B cell (primary cell): Measurements from ENCODE around the gene PEX10. TPM values are rescaled to one million over a fixed set of nuclear protein-coding genes. Genes with fewer than 3 reads are reported as not detected.

Source experiments
- ATAC-seq: fragments of 200-7000 bp; cut with Tn5 transposase; one replicate; pipeline ENCODE4 v1.10.0; 2021; ENCODE audit warnings: low read depth, mild to moderate bottlenecking, moderate number of reproducible peaks, moderate library complexity
- CTCF ChIA-PET: fragments of 350-600 bp; sonication (Branson Sonifier 250); formaldehyde crosslinking; loops from one replicate; lab custom pipeline; 2021; ENCODE audit warnings: antibody characterized with exemption, inconsistent platforms; lab: Charles Lee
- POLR2A ChIA-PET: fragments of 350-600 bp; sonication (Branson Sonifier 250); formaldehyde crosslinking; loops from one replicate; lab custom pipeline; 2021; ENCODE audit warnings: antibody characterized with exemption; lab: Charles Lee
- DNase-seq: peaks from one replicate; pipeline ENCODE4 v3.0.0; 2013
- H2AFZ ChIP-seq: 2 replicates; pipeline ENCODE4 v1.6.1; 2012; ENCODE audit warnings: mild to moderate bottlenecking, low read depth, low read length; ENCODE audit not compliant: insufficient read depth, poor library complexity, severe bottlenecking
- H3K27ac ChIP-seq, 2 donors: 1 replicate in 1 of 2; 2 replicates in 1 of 2; pipeline ENCODE4 v1.5.1; 2012 to 2013; ENCODE audit warnings: low read length in 2 of 2, mild to moderate bottlenecking in 2 of 2, moderate library complexity in 1 of 2
- H3K27me3 ChIP-seq, 4 experiments: fragments of 200-600 bp in 1 of 4; sonication (generic) in 1 of 4; replicated peaks in 1 of 4; 1 replicate in 2 of 4; 2 replicates in 2 of 4; pipeline versions ENCODE4 v1.6.1 to v1.7.0; 2013 to 2016; ENCODE audit warnings: low read length in 3 of 4, mild to moderate bottlenecking in 2 of 4, mixed read lengths in 1 of 4, moderate library complexity in 1 of 4; ENCODE audit not compliant: insufficient read depth in 4 of 4, control insufficient read depth in 3 of 4; ENCODE audit errors: control extremely low read depth in 1 of 4
- H3K36me3 ChIP-seq, 2 experiments: replicated peaks in 1 of 2; 1 replicate in 1 of 2; 2 replicates in 1 of 2; pipeline versions ENCODE4 v1.6.1 to v1.7.1; 2013; ENCODE audit warnings: low read length in 1 of 2; ENCODE audit not compliant: insufficient read depth in 2 of 2, control insufficient read depth in 1 of 2; ENCODE audit errors: control extremely low read depth in 1 of 2, extremely low read depth in 1 of 2
- H3K4me1 ChIP-seq, 2 donors: fragments of 200-600 bp in 1 of 2; sonication (generic) in 1 of 2; 1 replicate in 1 of 2; 2 replicates in 1 of 2; pipeline versions ENCODE4 v1.5.1 to v1.6.1; 2013 to 2017; ENCODE audit warnings: low read length in 2 of 2; ENCODE audit not compliant: control insufficient read depth in 2 of 2, insufficient read depth in 2 of 2
- H3K4me2 ChIP-seq: replicated peaks from 2 replicates; pipeline ENCODE3; 2012; ENCODE audit warnings: mild to moderate bottlenecking, low read depth, low read length; ENCODE audit not compliant: poor library complexity, severe bottlenecking
- H3K4me3 ChIP-seq, 5 experiments: fragments of 200-600 bp in 1 of 5; sonication (generic) in 1 of 5; 1 replicate in 3 of 5; 2 replicates in 2 of 5; pipeline versions ENCODE4 v1.5.1 to v1.7.0; 2011 to 2016; ENCODE audit warnings: low read length in 4 of 5, mild to moderate bottlenecking in 4 of 5, low read depth in 2 of 5, control low read depth in 1 of 5, moderate library complexity in 1 of 5; ENCODE audit not compliant: insufficient read depth in 1 of 5; ENCODE audit errors: control extremely low read depth in 1 of 5, extremely low read depth in 1 of 5
- H3K79me2 ChIP-seq: fragments of 200-600 bp; sonication (generic); one replicate; pipeline ENCODE4 v1.6.0; 2016; ENCODE audit warnings: low read length; ENCODE audit not compliant: control insufficient read depth, insufficient read depth
- H3K9ac ChIP-seq: fragments of 200-600 bp; sonication (generic); 2 replicates; pipeline ENCODE4 v1.6.1; 2017; ENCODE audit warnings: mild to moderate bottlenecking, low read length, moderate library complexity
- H3K9me3 ChIP-seq, 3 donors: one replicate each; pipeline versions ENCODE4 v1.6.1 to v1.7.1; 2013; ENCODE audit warnings: low read length in 2 of 3; ENCODE audit not compliant: control insufficient read depth in 2 of 3, insufficient read depth in 1 of 3; ENCODE audit errors: control extremely low read depth in 1 of 3
- H4K20me1 ChIP-seq: 2 replicates; pipeline ENCODE4 v1.6.0; 2012; ENCODE audit warnings: mild to moderate bottlenecking, low read length; ENCODE audit not compliant: insufficient read depth, control insufficient read depth, poor library complexity, severe bottlenecking
- H3K27ac Mint-ChIP-seq: one replicate; pipeline ENCODE4 v1.8.0; 2021; ENCODE audit warnings: mixed read lengths
- H3K27me3 Mint-ChIP-seq: one replicate; pipeline ENCODE4 v1.8.0; 2021; ENCODE audit warnings: mixed read lengths
- H3K4me1 Mint-ChIP-seq: one replicate; pipeline ENCODE4 v1.8.0; 2021; ENCODE audit warnings: mixed read lengths
- H3K4me3 Mint-ChIP-seq: one replicate; pipeline ENCODE4 v1.8.0; 2021; ENCODE audit warnings: mixed read lengths
- H3K9me3 Mint-ChIP-seq: one replicate; pipeline ENCODE4 v1.8.0; 2022; ENCODE audit warnings: mixed read lengths; ENCODE audit not compliant: insufficient read depth
- EZH2 ChIP-seq: IDR thresholded peaks from 2 replicates; pipeline ENCODE4 v1.6.1; 2012; ENCODE audit warnings: borderline replicate concordance, low read depth, mild to moderate bottlenecking, moderate library complexity, low read length; ENCODE audit not compliant: insufficient read depth, poor library complexity, severe bottlenecking
- WGBS: methylation state at CpG from one replicate; pipeline ENCODE4 v1.1.5; 2013; ENCODE audit warnings: missing lambda C conversion rate; ENCODE audit not compliant: insufficient coverage; 5-methylcytosine and 5-hydroxymethylcytosine counted together
- intact Hi-C: fragments of 100-400 bp; cut with micrococcal nuclease; formaldehyde crosslinking; loops from one replicate; pipeline ENCODE4 v1.10.0; 2022
- polyA plus RNA-seq: library from polyadenylated mRNA; depleted of rRNA; stranded (reverse); fragments of >200 nt; gene quantifications from 2 replicates; pipeline ENCODE4 v1.2.3, GENCODE V29; 2012
- total RNA-seq, 2 donors: library from RNA; stranded (reverse); fragments of 120-200 nt in 1 of 2; gene quantifications; 1 replicate in 1 of 2; 2 replicates in 1 of 2; pipeline versions ENCODE4 v1.2.3 to v1.2.4, GENCODE V29; 2013 to 2022
- TF ChIP-seq, protein P1 (sequence below): fragments of 200-600 bp; IDR thresholded peaks from one replicate; pipeline ENCODE4 v1.8.0; 2022; ENCODE audit warnings: antibody characterized with exemption, mild to moderate bottlenecking

The PEX10 gene
- total and polyA plus RNA-seq, 2 donors (not counting 1 experiment from before 2014, with no cell fraction given) = 13.5 to 18.4 TPM

DNA sequence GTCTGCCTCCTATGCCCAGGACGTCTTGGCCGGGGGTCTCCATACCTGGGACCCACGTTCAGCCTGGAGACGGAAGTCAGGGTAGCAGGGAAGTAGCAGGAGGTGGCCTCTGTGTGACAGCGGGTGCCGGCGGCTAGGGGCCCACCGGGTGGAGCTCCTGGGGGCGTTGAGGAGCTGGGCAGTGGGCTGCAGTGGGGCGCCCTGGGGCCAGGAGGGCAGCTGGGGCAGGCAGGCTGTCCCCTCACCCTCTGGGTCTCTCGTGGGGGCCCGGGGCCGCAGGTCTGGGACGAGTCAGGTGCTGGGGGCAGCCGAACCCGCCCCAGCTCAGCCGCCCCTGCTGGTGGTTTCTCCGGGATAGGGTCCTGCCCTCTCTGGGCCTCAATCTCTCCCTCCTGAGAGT, 14.7 kb upstream of the PEX10 start:
- TF ChIP-seq, protein P1, sequence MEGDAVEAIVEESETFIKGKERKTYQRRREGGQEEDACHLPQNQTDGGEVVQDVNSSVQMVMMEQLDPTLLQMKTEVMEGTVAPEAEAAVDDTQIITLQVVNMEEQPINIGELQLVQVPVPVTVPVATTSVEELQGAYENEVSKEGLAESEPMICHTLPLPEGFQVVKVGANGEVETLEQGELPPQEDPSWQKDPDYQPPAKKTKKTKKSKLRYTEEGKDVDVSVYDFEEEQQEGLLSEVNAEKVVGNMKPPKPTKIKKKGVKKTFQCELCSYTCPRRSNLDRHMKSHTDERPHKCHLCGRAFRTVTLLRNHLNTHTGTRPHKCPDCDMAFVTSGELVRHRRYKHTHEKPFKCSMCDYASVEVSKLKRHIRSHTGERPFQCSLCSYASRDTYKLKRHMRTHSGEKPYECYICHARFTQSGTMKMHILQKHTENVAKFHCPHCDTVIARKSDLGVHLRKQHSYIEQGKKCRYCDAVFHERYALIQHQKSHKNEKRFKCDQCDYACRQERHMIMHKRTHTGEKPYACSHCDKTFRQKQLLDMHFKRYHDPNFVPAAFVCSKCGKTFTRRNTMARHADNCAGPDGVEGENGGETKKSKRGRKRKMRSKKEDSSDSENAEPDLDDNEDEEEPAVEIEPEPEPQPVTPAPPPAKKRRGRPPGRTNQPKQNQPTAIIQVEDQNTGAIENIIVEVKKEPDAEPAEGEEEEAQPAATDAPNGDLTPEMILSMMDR = no peak
- TF ChIP-seq EZH2 = no peak
- Histone ChIP-seq H3K4me3 (no peak overlapping the region), H3K79me2 (no peaks in the 10 kb centered on the region), H2AFZ (no peak overlapping the region), H3K27ac (no peak overlapping the region), H3K9ac (no peak overlapping the region), H3K4me1 (no peaks in the 10 kb centered on the region), H3K9me3 (peaks cover 0 to 28% (median 11%) of the 10 kb centered on the region in 3 donors), H3K4me2 (no peak overlapping the region), H4K20me1 (no peaks in the 10 kb centered on the region), H3K27me3 (peaks cover 0 to 6% (median 0%) of the 10 kb centered on the region in 4 experiments), H3K36me3 (no peaks in the 10 kb centered on the region)
- DNase-seq (no peak), ATAC-seq (no peak)
- POLR2A ChIA-PET = no interaction called here
- Mint-ChIP-seq H3K27ac (no peak overlapping the region), H3K9me3 (no peaks in the 10 kb centered on the region), H3K4me3 (no peak overlapping the region), H3K27me3 (no peaks in the 10 kb centered on the region), H3K4me1 (no peaks in the 10 kb centered on the region)
- intact Hi-C loops = no loop called here
- 82% methylated on average over 17 of the region's 18 CpGs for WGBS
- CTCF ChIA-PET = no interaction called here

DNA sequence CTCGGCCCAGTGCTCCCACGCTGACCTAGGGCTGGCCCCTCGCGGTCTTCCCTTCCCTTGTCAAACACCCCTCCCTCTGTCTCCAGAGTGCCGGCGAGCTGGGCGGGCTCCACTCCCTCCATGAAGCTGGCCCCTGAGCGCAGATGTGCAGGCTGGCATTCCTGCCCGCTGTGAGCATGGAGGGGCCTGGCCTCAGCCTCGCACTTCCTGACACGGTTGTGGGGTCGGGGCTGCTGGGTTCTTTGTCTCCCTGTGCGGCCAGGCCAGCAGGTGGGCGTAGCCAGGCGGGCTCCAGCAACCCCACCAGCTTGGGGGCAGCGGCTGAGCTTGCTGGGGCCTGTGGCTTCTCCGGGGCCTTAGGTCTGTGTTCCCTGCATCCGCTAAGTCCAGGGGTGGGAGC, 14.2 kb upstream of the PEX10 start:
- ChIA-PET POLR2A (no interaction called here), CTCF (no interaction called here)
- Histone ChIP-seq H3K4me1 (no peaks in the 10 kb centered on the region), H3K9me3 (peaks cover 0 to 28% (median 11%) of the 10 kb centered on the region in 3 donors), H3K4me2 (no peak overlapping the region), H2AFZ (no peak overlapping the region), H3K27ac (no peak overlapping the region), H3K27me3 (peaks cover 0 to 6% (median 0%) of the 10 kb centered on the region in 4 experiments), H3K4me3 (no peak overlapping the region), H3K36me3 (no peaks in the 10 kb centered on the region), H3K79me2 (no peaks in the 10 kb centered on the region), H4K20me1 (no peaks in the 10 kb centered on the region), H3K9ac (no peak overlapping the region)
- H3K4me1 Mint-ChIP-seq = no peaks in the 10 kb centered on the region
- DNase-seq = no peak
- no peaks in the 10 kb centered on the region for H3K27me3 Mint-ChIP-seq
- WGBS = 92% methylated on average over 17 of the region's 18 CpGs
- no peak for ATAC-seq
- intact Hi-C loops = no loop called here
- H3K9me3 Mint-ChIP-seq = no peaks in the 10 kb centered on the region
- TF ChIP-seq, protein P1 = no peak
- no peak for TF ChIP-seq EZH2
- no peak overlapping the region for H3K4me3 Mint-ChIP-seq
- no peak overlapping the region for H3K27ac Mint-ChIP-seq
